Activated T-helper 2 cell treated with anti-CD3 and anti-CD28 coated beads, Interferon-gamma antibody, Interleukin-2, Interleukin-4, amounts not matched to agents 10 μg/mL and 5 μg/mL and 100 μg/mL, durations not matched to agents 14 hours and 24 hours and 36 hours (primary cell): ENCODE data around the gene ZNF486. TPM values are rescaled to one million over a fixed set of nuclear protein-coding genes. Genes with fewer than 3 reads are reported as not detected.
"Not testable (repeated sequence)": the region's sequence is repeated elsewhere in the genome, so short reads cannot be mapped to it uniquely, and the experiment has no call there.

Source experiments
- DNase-seq: peaks from one replicate; pipeline ENCODE4 v3.0.0; 2021; ENCODE audit warnings: low spot score
- H3K27ac Mint-ChIP-seq: one replicate; pipeline ENCODE4 v1.8.0; 2021; ENCODE audit warnings: mixed read lengths
- H3K27me3 Mint-ChIP-seq: one replicate; pipeline ENCODE4 v1.8.0; 2021; ENCODE audit warnings: low read depth, mixed read lengths
- H3K36me3 Mint-ChIP-seq: one replicate; pipeline ENCODE4 v1.8.0; 2021; ENCODE audit warnings: low read depth, mixed read lengths
- H3K4me1 Mint-ChIP-seq: one replicate; pipeline ENCODE4 v1.8.0; 2021; ENCODE audit warnings: low read depth, mixed read lengths
- H3K4me3 Mint-ChIP-seq: one replicate; pipeline ENCODE4 v1.8.0; 2021; ENCODE audit warnings: low read depth, mild to moderate bottlenecking, moderate library complexity, mixed read lengths
- H3K9me3 Mint-ChIP-seq: one replicate; pipeline ENCODE4 v1.8.0; 2021; ENCODE audit warnings: mixed read lengths
- intact Hi-C: fragments of 100-400 bp; cut with micrococcal nuclease; formaldehyde crosslinking; loops from one replicate; pipeline ENCODE4 v1.15.1; 2023
- total RNA-seq: library from RNA; stranded (reverse); gene quantifications from 2 replicates; pipeline ENCODE4 v1.2.3, GENCODE V29; 2022

Gene ZNF486
- total RNA-seq: 3.9 and 4.2 TPM in 2 replicates

DNA sequence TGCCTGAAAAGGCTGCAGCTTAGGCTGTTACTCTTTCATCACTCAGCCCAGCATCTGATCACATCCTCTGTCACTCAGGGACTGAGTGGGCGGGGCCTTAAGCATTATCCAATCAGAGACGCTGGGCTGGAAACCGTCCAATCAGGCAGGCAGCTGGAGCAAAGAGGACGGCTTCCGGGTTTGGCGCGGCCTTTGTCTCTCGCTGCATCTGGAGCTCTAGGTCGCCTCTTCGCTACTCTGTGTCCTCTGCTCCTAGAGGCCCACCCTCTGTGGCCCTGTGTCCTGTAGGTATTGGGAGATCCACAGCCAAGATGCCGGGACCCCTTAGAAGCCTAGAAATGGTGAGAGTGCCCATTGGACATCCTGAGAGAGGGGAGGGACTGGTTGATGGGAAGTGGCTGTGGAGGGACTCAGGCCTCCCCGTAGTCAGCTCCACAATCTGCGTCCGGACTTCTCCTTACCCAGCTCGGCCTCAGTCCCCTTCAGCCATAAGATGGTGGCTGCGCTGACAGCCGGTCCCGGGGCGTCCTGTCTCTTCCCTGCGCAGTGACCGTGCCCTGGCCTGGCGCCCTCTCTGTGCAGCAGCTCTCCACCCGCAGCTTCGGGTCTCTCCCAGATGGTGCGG is at the start of gene ZNF486:
ZNF486 (plus strand) TSS at position 195 of the 625 bp plus-strand sequence; CDS start at position 312, 117 bp downstream.
- Mint-ChIP-seq H3K4me3 (peak within 1 kb of the TSS; percentile 96), H3K36me3 (peaks cover 53% of the 10 kb centered on the region), H3K9me3 (peaks cover 64% of the 10 kb centered on the region)

DNA sequence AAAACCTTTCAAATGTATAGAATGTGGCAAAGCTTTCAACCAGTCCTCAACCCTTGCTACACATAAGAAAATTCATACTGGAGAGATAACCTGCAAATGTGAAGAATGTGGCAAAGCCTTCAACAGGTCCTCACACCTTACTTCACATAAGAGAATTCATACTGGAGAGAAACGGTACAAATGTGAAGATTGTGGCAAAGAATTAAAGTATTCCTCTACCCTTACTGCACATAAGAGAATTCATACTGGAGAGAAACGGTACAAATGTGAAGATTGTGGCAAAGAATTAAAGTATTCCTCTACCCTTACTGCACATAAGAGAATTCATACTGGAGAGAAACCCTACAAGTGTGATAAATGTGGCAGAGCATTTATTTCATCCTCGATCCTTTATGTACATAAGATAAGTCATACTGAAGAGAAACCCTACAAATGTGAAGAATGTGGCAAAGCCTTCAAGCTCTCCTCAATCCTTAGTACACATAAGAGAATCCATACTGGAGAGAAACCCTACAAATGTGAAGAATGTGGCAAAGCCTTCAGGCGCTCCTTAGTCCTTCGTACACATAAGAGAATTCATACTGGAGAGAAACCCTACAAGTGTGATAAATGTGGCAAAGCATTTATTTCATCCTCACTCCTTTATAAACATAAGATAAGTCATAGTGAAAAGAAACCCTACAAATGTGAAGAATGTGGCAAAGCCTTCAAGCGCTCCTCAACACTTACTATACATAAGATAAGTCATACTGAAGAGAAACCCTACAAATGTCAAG is 48.8 kb upstream of the ZNF486 start:
- H3K27ac Mint-ChIP-seq, H3K4me1 Mint-ChIP-seq, H3K27me3 Mint-ChIP-seq, intact Hi-C loops, DNase-seq, H3K4me3 Mint-ChIP-seq: not testable (repeated sequence)
- Mint-ChIP-seq H3K9me3 (peaks cover 62% of the 10 kb centered on the region), H3K36me3 (peaks cover 41% of the 10 kb centered on the region)

More for the DNA sequence above, at the start of gene ZNF486:
- peak; percentile 82 for DNase-seq
- Mint-ChIP-seq H3K27ac (peak within 1 kb of the TSS; percentile 93), H3K4me1 (peaks cover 2% of the 10 kb centered on the region), H3K27me3 (no peaks in the 10 kb centered on the region)
- intact Hi-C loops: loop anchor here (1.0 kb wide), 1 partner anchor 71 kb away; no protein-coding TSS in a partner anchor

DNA sequence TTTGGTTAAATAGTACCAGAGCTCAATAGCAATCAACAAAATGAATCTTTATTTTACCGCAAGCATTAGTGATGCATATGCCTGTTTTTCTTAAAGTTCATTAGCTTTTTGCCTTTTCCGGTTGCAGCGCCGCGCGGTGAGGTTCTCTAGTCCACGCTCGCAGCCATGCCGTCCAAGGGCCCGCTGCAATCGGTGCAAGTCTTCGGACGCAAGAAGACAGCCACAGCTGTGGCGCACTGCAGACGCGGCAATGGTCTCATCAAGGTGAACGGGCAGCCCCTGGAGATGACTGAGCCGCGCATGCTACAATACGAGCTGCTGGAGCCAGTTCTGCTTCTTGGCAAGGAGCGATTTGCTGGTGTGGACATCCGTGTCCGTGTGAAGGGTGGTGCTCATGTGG is 42.1 kb upstream of the ZNF486 start:
- no peak for DNase-seq
- H3K4me3 Mint-ChIP-seq: no peak overlapping the region
- no peaks in the 10 kb centered on the region for H3K27me3 Mint-ChIP-seq
- H3K9me3 Mint-ChIP-seq: peaks cover 55% of the 10 kb centered on the region
- intact Hi-C loops: no loop called here
- H3K27ac Mint-ChIP-seq: no peak overlapping the region
- H3K4me1 Mint-ChIP-seq: no peaks in the 10 kb centered on the region
- peaks cover 15% of the 10 kb centered on the region for H3K36me3 Mint-ChIP-seq

DNA sequence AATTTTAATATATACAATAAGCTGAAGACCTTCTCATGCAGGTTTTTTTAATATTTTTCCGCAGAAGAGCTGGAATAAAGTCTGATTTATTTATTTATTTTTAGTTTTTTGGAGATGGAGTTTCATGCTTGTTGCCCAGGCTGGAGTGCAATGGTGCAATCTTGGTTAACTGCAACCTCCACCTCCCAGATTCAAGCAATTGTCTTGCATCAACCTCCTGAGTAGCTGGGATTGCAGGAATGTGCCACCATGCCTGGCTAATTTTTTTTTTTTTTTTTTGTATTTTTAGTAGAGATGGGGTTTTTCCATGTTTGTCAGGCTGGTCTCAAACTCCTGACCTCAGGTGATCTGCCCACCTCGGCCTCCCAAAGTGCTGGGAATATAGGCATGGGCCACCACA is 34.1 kb upstream of the ZNF486 start:
- not testable (repeated sequence) for H3K36me3 Mint-ChIP-seq

DNA sequence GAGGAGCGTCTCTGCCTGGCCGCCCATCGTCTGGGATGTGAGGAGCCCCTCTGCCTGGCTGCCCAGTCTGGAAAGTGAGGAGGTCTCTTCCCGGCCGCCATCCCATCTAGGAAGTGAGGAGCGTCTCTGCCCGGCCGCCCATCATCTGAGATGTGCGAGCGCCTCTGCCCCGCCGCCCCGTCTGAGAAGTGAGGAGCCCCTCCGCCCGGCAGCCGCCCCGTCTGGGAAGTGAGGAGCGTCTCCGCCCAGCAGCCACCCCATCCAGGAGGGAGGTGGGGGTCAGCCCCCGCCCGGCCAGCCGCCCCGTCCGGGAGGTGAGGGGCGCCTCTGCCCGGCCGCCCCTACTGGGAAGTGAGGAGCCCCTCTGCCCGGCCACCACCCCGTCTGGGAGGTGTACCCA is 29.3 kb upstream of the ZNF486 start:
- H3K36me3 Mint-ChIP-seq, H3K4me1 Mint-ChIP-seq, H3K27ac Mint-ChIP-seq, intact Hi-C loops, DNase-seq, H3K4me3 Mint-ChIP-seq, H3K27me3 Mint-ChIP-seq: not testable (repeated sequence)
- H3K9me3 Mint-ChIP-seq: peaks cover 54% of the 10 kb centered on the region

More for the DNA sequence above, 34.1 kb upstream of the ZNF486 start:
- peaks cover 44% of the 10 kb centered on the region for H3K9me3 Mint-ChIP-seq
- DNase-seq, H3K27me3 Mint-ChIP-seq, intact Hi-C loops, H3K4me1 Mint-ChIP-seq, H3K4me3 Mint-ChIP-seq, H3K27ac Mint-ChIP-seq: not testable (repeated sequence)

DNA sequence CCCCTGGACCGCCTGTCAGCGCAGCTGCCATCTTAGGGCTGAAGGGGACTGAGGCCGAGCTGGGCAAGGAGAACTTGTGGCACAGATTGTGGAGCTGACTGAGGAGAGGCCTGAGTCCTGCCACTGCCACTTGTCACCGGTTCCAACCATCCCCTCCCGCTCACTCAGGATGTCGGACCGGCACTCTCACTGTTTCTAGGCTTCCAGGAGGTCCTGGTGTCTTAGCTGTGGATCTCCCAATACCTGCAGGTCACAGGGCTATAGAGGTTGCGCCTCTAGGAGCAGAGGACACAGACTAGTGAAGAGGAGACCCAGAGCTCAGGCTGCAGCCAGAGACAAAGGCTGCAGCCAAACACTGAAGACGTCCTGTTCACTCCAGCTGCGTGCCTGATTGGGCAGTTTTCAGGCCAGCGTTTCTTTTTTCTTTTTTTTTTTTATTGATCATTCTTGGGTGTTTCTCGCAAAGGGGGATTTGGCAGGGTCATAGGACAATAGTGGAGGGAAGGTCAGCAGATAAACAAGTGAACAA is 15.3 kb upstream of the ZNF486 start:
- Mint-ChIP-seq H3K27me3 (no peaks in the 10 kb centered on the region), H3K4me1 (no peaks in the 10 kb centered on the region)
- intact Hi-C loops: no loop called here

DNA sequence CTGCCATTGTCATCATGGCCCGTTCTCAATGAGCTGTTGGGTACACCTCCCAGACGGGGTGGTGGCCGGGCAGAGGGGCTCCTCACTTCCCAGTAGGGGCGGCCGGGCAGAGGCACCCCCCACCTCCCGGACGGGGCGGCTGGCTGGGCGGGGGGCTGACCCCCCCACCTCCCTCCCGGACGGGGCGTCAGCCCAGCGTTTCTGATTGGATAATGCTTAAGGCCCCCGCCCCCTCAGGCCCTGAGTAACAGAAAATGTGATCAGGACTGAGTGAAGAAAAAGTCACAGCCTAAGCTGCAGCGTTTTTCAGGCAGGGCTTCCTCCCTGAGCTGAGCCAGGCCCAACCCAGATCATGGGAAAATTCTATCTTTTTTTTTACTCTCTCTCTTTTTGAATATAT is 14.5 kb upstream of the ZNF486 start:
- H3K36me3 Mint-ChIP-seq, H3K27me3 Mint-ChIP-seq, intact Hi-C loops, H3K27ac Mint-ChIP-seq, H3K4me3 Mint-ChIP-seq, DNase-seq, H3K4me1 Mint-ChIP-seq: not testable (repeated sequence)
- H3K9me3 Mint-ChIP-seq: peaks cover 36% of the 10 kb centered on the region

More for the DNA sequence above, 15.3 kb upstream of the ZNF486 start:
- no peak for DNase-seq
- Mint-ChIP-seq H3K27ac (no peak overlapping the region), H3K4me3 (no peak overlapping the region), H3K9me3 (peaks cover 40% of the 10 kb centered on the region), H3K36me3 (no peaks in the 10 kb centered on the region)

DNA sequence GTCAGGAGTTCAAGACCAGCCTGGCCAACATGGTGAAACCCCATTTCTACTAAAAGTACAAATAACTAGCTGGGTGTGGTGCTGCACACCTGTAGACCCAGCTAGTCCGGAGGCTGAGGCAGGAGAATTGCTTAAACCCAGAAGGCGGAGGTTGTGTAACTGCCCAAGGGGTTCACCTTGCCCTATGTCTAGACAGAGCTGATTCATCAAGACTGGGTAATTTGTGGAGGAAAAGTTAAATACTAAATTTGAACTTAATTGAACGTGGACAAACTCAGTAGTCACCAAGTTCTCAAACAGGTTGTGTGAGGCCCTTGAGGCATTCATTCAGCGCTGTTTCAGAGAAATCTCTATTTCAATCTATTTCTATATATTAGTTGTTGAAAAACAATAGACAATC is 13.7 kb upstream of the ZNF486 start:
- no peak for DNase-seq
- H3K27ac Mint-ChIP-seq: no peak overlapping the region
- no peaks in the 10 kb centered on the region for H3K27me3 Mint-ChIP-seq
- H3K4me3 Mint-ChIP-seq: no peak overlapping the region
- intact Hi-C loops: no loop called here
- no peaks in the 10 kb centered on the region for H3K4me1 Mint-ChIP-seq
- H3K36me3 Mint-ChIP-seq: no peaks in the 10 kb centered on the region
- H3K9me3 Mint-ChIP-seq: peaks cover 38% of the 10 kb centered on the region

DNA sequence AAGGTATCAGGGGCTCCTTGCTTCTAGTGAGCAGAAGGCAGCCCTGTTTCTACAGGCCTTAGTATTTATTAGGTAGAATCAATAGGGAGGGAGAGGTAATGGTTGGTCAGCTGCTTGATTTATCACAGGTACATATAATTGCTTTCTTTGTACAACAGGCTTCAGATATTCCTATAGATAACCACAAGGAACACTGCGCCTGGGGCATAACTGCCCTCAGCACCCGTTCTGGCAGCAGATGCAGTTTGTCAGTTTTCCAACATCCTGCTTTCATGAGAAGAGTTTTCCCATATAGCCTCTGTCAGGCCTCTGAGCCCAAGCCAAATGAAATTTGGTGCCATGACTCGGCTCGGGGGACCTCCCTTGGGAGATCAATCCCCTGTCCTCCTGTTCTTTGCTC is 12.4 kb upstream of the ZNF486 start:
- Mint-ChIP-seq H3K9me3 (peaks cover 51% of the 10 kb centered on the region), H3K27ac (no peak overlapping the region)

DNA sequence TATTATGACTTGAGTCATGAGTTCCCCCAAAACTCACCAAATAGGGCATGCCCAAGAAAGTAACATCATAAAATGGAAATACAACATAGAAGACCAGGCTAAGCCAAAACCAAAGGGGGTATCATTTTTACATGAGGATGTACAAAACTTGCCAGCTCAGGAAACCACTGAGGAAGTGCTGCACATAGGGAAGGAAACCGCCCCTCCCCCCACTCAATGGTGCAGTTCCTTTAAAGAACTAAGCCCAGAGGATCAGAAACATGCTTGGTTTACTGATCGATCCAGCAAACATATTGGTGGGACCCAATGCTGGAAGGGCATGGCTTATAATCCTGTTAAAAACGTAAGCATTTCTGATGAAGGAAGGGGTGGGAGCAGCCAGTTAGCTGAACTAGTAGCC is 4.2 kb upstream of the ZNF486 start:
- no peak for DNase-seq
- no peak overlapping the region for H3K27ac Mint-ChIP-seq
- intact Hi-C loops: no loop called here
- no peak overlapping the region for H3K4me3 Mint-ChIP-seq
- H3K36me3 Mint-ChIP-seq: peaks cover 16% of the 10 kb centered on the region
- no peaks in the 10 kb centered on the region for H3K27me3 Mint-ChIP-seq
- H3K4me1 Mint-ChIP-seq: peaks cover 2% of the 10 kb centered on the region
- H3K9me3 Mint-ChIP-seq: peaks cover 72% of the 10 kb centered on the region

More for the DNA sequence above, 12.4 kb upstream of the ZNF486 start:
- Mint-ChIP-seq H3K27me3 (no peaks in the 10 kb centered on the region), H3K4me1 (no peaks in the 10 kb centered on the region), H3K4me3 (no peak overlapping the region), H3K36me3 (no peaks in the 10 kb centered on the region)
- no peak for DNase-seq
- intact Hi-C loops: no loop called here

DNA sequence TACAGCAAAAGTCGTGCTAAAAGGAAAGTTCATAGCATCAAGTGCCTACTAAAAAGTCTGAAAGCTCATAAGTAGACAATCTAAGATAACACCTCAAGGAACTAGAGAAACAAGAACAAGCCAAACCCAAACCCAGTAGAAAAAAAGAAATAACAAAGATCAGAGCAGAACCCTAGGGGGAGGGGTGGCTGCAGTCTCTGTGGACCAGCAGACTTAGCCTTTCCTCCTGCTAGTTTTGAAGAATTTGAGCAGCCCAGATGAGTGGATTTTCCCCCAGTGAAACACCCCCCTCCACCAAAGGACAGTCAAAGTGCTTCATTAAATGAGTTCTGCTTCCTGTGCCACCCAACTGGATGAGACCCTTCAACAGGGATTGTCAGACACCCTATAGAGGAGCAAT is 2.6 kb upstream of the ZNF486 start:
- H3K4me3 Mint-ChIP-seq: no peak overlapping the region
- DNase-seq: no peak
- H3K27ac Mint-ChIP-seq: no peak overlapping the region
- peaks cover 64% of the 10 kb centered on the region for H3K9me3 Mint-ChIP-seq
- H3K27me3 Mint-ChIP-seq: no peaks in the 10 kb centered on the region
- peaks cover 27% of the 10 kb centered on the region for H3K36me3 Mint-ChIP-seq
- intact Hi-C loops: no loop called here
- peaks cover 2% of the 10 kb centered on the region for H3K4me1 Mint-ChIP-seq

DNA sequence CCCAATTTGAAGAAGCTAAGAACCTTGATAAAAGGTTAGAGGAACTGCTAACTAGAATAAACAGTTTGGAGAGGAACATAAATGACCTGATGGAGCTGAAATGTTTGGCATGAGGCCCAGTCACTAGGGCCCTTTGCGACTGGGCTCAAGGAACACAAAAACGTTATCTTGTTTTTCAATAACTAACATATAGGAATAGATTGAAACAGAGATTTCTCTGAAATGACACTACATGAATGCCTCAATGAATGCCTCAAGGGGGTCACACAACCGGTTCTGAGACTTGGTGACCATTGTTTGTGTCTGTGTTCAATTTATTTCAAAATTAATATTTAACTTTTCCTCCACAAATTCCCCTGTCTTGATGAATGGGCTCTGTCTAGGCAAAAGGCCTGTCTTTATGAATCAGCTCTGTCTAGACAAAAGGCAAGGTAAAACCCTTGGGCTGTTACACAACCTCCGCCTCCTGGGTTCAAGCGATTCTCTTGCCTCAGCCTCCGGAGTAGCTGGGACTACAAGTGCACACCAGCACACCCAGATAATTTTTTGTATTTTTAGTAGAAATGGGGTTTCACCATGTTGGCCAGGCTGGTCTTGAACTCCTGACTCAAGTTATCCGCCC is 932 bp upstream of the ZNF486 start:
- intact Hi-C loops: no loop called here
- Mint-ChIP-seq H3K4me3 (no peak overlapping the region), H3K27me3 (no peaks in the 10 kb centered on the region), H3K36me3 (peaks cover 42% of the 10 kb centered on the region), H3K4me1 (peaks cover 2% of the 10 kb centered on the region), H3K9me3 (peaks cover 59% of the 10 kb centered on the region), H3K27ac (no peak overlapping the region)
- no peak for DNase-seq
